Measurements from ENCODE around the gene DACT2. TPM values are rescaled to one million over a fixed set of nuclear protein-coding genes. Genes with fewer than 3 reads are reported as not detected.

DACT2 gene
- total RNA-seq, 1 experiment from 2014 or later: 21.1 TPM

GRCh38 chr6:168347053-168347452 lies 27.5 kb upstream of the DACT2 start:
- intact Hi-C loops (cut with micrococcal nuclease; ENCODE audit: unreplicated experiment): no loop called here
- Mint-ChIP-seq H3K27me3 (ENCODE audit: insufficient read depth, unreplicated experiment) (no peaks in the 10 kb centered on the region), H3K36me3 (ENCODE audit: insufficient read depth, unreplicated experiment) (no peaks in the 10 kb centered on the region), H3K27ac (ENCODE audit: unreplicated experiment) (no peak overlapping the region), H3K4me3 (ENCODE audit: unreplicated experiment) (no peak overlapping the region), H3K9me3 (ENCODE audit: unreplicated experiment) (no peaks in the 10 kb centered on the region), H3K4me1 (ENCODE audit: low read depth, unreplicated experiment) (no peaks in the 10 kb centered on the region)
- H3K27me3 ChIP-seq (replicated peaks; ENCODE audit: control insufficient read depth, insufficient read depth, low read length): no peaks in the 10 kb centered on the region
- ChIA-PET CTCF (interaction anchor here (1.1 kb wide), 1 partner anchor 10 kb away, joined by 3 read pairs; no protein-coding TSS in a partner anchor), POLR2A (interaction anchor here (0.6 kb wide), 1 partner anchor 18 kb away, joined by 3 read pairs; no protein-coding TSS in a partner anchor)
- no peaks in the 10 kb centered on the region for H3K36me3 ChIP-seq (ENCODE audit: control insufficient read depth, insufficient read depth, low read length)
- TF ChIP-seq CTCF (IDR thresholded peaks at IDR 0.05; ENCODE audit: insufficient read depth in 1 of 2, low read depth in 1 of 2, low read length in 1 of 2, severe bottlenecking in 1 of 2, unreplicated experiment in 1 of 2): no peak
- H3K9me3 ChIP-seq: peaks cover 6% of the 10 kb centered on the region; the same call in 1 of the 2 replicates
- peaks cover 5% of the 10 kb centered on the region; the same call in 1 of the 2 replicates for H3K4me1 ChIP-seq
- no peak for DNase-seq
- no TSS peak for BruUV-seq (replicated peaks)
- no peak overlapping the region for H3K4me3 ChIP-seq (ENCODE audit: low read depth, low read length)

- no peak for DNase-seq
- Mint-ChIP-seq H3K9me3 (ENCODE audit: unreplicated experiment) (no peaks in the 10 kb centered on the region), H3K4me1 (ENCODE audit: low read depth, unreplicated experiment) (no peaks in the 10 kb centered on the region), H3K27me3 (ENCODE audit: insufficient read depth, unreplicated experiment) (no peaks in the 10 kb centered on the region), H3K27ac (ENCODE audit: unreplicated experiment) (no peak overlapping the region), H3K36me3 (ENCODE audit: insufficient read depth, unreplicated experiment) (no peaks in the 10 kb centered on the region), H3K4me3 (ENCODE audit: unreplicated experiment) (no peak overlapping the region)
- peaks cover 5% of the 10 kb centered on the region; the same call in 1 of the 2 replicates for H3K4me1 ChIP-seq
- BruUV-seq (replicated peaks): no TSS peak
- no peak overlapping the region for H3K4me3 ChIP-seq (ENCODE audit: low read depth, low read length)
- H3K36me3 ChIP-seq (ENCODE audit: control insufficient read depth, insufficient read depth, low read length): no peaks in the 10 kb centered on the region
- no peaks in the 10 kb centered on the region for H3K9me3 ChIP-seq
- TF ChIP-seq CTCF (IDR thresholded peaks at IDR 0.05; ENCODE audit: insufficient read depth in 1 of 2, low read depth in 1 of 2, low read length in 1 of 2, severe bottlenecking in 1 of 2, unreplicated experiment in 1 of 2): no peak
- ChIA-PET POLR2A (no interaction called here), CTCF (no interaction called here)
- intact Hi-C loops (cut with micrococcal nuclease; ENCODE audit: unreplicated experiment): no loop called here
- no peaks in the 10 kb centered on the region for H3K27me3 ChIP-seq (replicated peaks; ENCODE audit: control insufficient read depth, insufficient read depth, low read length)
Measured at GRCh38 chr6:168345896-168346754, 26.5 kb upstream of the DACT2 start.

- Mint-ChIP-seq H3K27ac (ENCODE audit: unreplicated experiment) (no peak overlapping the region), H3K4me1 (ENCODE audit: low read depth, unreplicated experiment) (no peaks in the 10 kb centered on the region)
Measured at GRCh38 chr6:168345266-168345665, 25.7 kb upstream of the DACT2 start.

More at GRCh38 chr6:168345266-168345665, 25.7 kb upstream of the DACT2 start:
- Mint-ChIP-seq H3K9me3 (ENCODE audit: unreplicated experiment) (no peaks in the 10 kb centered on the region), H3K4me3 (ENCODE audit: unreplicated experiment) (no peak overlapping the region), H3K36me3 (ENCODE audit: insufficient read depth, unreplicated experiment) (no peaks in the 10 kb centered on the region), H3K27me3 (ENCODE audit: insufficient read depth, unreplicated experiment) (no peaks in the 10 kb centered on the region)
- no peak for TF ChIP-seq CTCF (IDR thresholded peaks at IDR 0.05; ENCODE audit: insufficient read depth in 1 of 2, low read depth in 1 of 2, low read length in 1 of 2, severe bottlenecking in 1 of 2, unreplicated experiment in 1 of 2)
- intact Hi-C loops (cut with micrococcal nuclease; ENCODE audit: unreplicated experiment): no loop called here
- no peak overlapping the region for H3K4me3 ChIP-seq (ENCODE audit: low read depth, low read length)
- ChIA-PET POLR2A (no interaction called here), CTCF (no interaction called here)
- H3K36me3 ChIP-seq (ENCODE audit: control insufficient read depth, insufficient read depth, low read length): no peaks in the 10 kb centered on the region
- H3K9me3 ChIP-seq: no peaks in the 10 kb centered on the region
- BruUV-seq (replicated peaks): no TSS peak
- H3K27me3 ChIP-seq (replicated peaks; ENCODE audit: control insufficient read depth, insufficient read depth, low read length): no peaks in the 10 kb centered on the region
- no peak for DNase-seq
- peaks cover 5% of the 10 kb centered on the region; the same call in 1 of the 2 replicates for H3K4me1 ChIP-seq

All from Caco-2 (cell line).